Epithelial cell of esophagus (primary cell): ENCODE results near the gene UNC79.
"Not testable (repeated sequence)": the region's sequence is repeated elsewhere in the genome, so short reads cannot be mapped to it uniquely, and the experiment has no call there.

Experiments
- DNase-seq: peaks from one replicate; pipeline ENCODE4 v3.0.0; 2010; ENCODE audit warnings: low read depth
- H3K4me3 ChIP-seq: 2 replicates; pipeline ENCODE4 v1.5.1; 2011; ENCODE audit warnings: mild to moderate bottlenecking, low read length, control low read depth
- CTCF ChIP-seq: IDR thresholded peaks from 2 replicates; pipeline ENCODE4 v1.5.1; 2011; ENCODE audit warnings: low read depth, mild to moderate bottlenecking, low read length, control low read depth, inconsistent platforms; ENCODE audit not compliant: insufficient read depth; ENCODE audit errors: missing control alignments

UNC79 gene

GRCh38 chr14:93430315-93431035, at the start of gene UNC79:
TSS of gene UNC79 (plus strand) at chr14:93430939. CDS start at chr14:93431030, 91 bp downstream.
- TF ChIP-seq CTCF, result no peak
- no peak within 1 kb of the TSS for H3K4me3 ChIP-seq
- DNase-seq, result peak; percentile 1

GRCh38 chr14:93381644-93382043, 49.1 kb upstream of the UNC79 start:
- H3K4me3 ChIP-seq, result no peak overlapping the region
- no peak for TF ChIP-seq CTCF
- DNase-seq, result no peak

GRCh38 chr14:93384256-93384655, 46.5 kb upstream of the UNC79 start:
- not testable (repeated sequence) for DNase-seq, H3K4me3 ChIP-seq

GRCh38 chr14:93395231-93395630, 35.5 kb upstream of the UNC79 start:
- DNase-seq, result no peak
- H3K4me3 ChIP-seq, result no peak overlapping the region
- TF ChIP-seq CTCF, result no peak

- H3K4me3 ChIP-seq, result no peak overlapping the region
- TF ChIP-seq CTCF, result no peak
- no peak for DNase-seq
These were observed 34.3 kb upstream of the UNC79 start for GRCh38 chr14:93396456-93396855.

GRCh38 chr14:93398491-93398890, 32.2 kb upstream of the UNC79 start:
- TF ChIP-seq CTCF, result no peak
- H3K4me3 ChIP-seq, result no peak overlapping the region
- no peak for DNase-seq

GRCh38 chr14:93402951-93403350, 27.8 kb upstream of the UNC79 start:
- no peak overlapping the region for H3K4me3 ChIP-seq
- no peak for TF ChIP-seq CTCF
- DNase-seq, result no peak
